Measurements from ENCODE around the gene RYR3. TPM values are rescaled to one million over a fixed set of nuclear protein-coding genes. Genes with fewer than 3 reads are reported as not detected.

The RYR3 gene
- total RNA-seq = 1 to 10 TPM; 1.5 to 7.3 (median 1.9) TPM

- TF ChIP-seq CTCF (IDR thresholded peaks at IDR 0.05; ENCODE audit: low read depth) = no peak
Measured at GRCh38 chr15:33310481-33311311, at the start of gene RYR3. TSS of gene RYR3 (plus strand) at chr15:33310967. CDS start at chr15:33311046, 79 bp downstream.

GRCh38 chr15:33262306-33262705 lies 48.5 kb upstream of the RYR3 start:
- no peak for TF ChIP-seq CTCF (IDR thresholded peaks at IDR 0.05; ENCODE audit: low read depth)

- TF ChIP-seq CTCF (IDR thresholded peaks at IDR 0.05; ENCODE audit: low read depth) = no peak
Measured at GRCh38 chr15:33277689-33278088, 33.1 kb upstream of the RYR3 start.

- no peak for TF ChIP-seq CTCF (IDR thresholded peaks at IDR 0.05; ENCODE audit: low read depth)
Measured at GRCh38 chr15:33278816-33279612, 31.8 kb upstream of the RYR3 start.

GRCh38 chr15:33279613-33280205 lies 31.1 kb upstream of the RYR3 start:
- no peak for TF ChIP-seq CTCF (IDR thresholded peaks at IDR 0.05; ENCODE audit: low read depth)

- TF ChIP-seq CTCF (IDR thresholded peaks at IDR 0.05; ENCODE audit: low read depth) = no peak
Measured at GRCh38 chr15:33282226-33283020, 28.3 kb upstream of the RYR3 start.
